GM19099 (cell line): ENCODE results near the gene C1QTNF1.

ENCODE experiments used
- POLR2A ChIP-seq: IDR thresholded peaks from 3 replicates; pipeline ENCODE4 v1.6.1; 2011; ENCODE audit warnings: low read depth; ENCODE audit not compliant: insufficient read length; ENCODE audit errors: extremely low read depth

Gene C1QTNF1

GRCh38 chr17:79035686-79036085 lies 11.7 kb downstream of the C1QTNF1 start:
- TF ChIP-seq POLR2A, result no peak

- TF ChIP-seq POLR2A, result no peak
Measured at GRCh38 chr17:79036181-79036580, 12.2 kb downstream of the C1QTNF1 start.

- no peak for TF ChIP-seq POLR2A
Measured at GRCh38 chr17:79036596-79036995, 12.6 kb downstream of the C1QTNF1 start.

GRCh38 chr17:79038545-79039135 lies 14.7 kb downstream of the C1QTNF1 start:
- TF ChIP-seq POLR2A, result no peak

GRCh38 chr17:79039171-79039570 lies 15.2 kb downstream of the C1QTNF1 start:
- no peak for TF ChIP-seq POLR2A

GRCh38 chr17:79039886-79040285 lies 15.9 kb downstream of the C1QTNF1 start:
- TF ChIP-seq POLR2A, result no peak

GRCh38 chr17:79041041-79041570 lies 17.1 kb downstream of the C1QTNF1 start:
- TF ChIP-seq POLR2A, result no peak

GRCh38 chr17:79041723-79042420 lies 17.9 kb downstream of the C1QTNF1 start:
- no peak for TF ChIP-seq POLR2A

- no peak for TF ChIP-seq POLR2A
Measured at GRCh38 chr17:79042421-79043190, 18.6 kb downstream of the C1QTNF1 start.

GRCh38 chr17:79043191-79043930 lies 19.4 kb downstream of the C1QTNF1 start:
- TF ChIP-seq POLR2A, result no peak

- TF ChIP-seq POLR2A, result no peak
Measured at GRCh38 chr17:79043931-79044320, 20.0 kb downstream of the C1QTNF1 start.

GRCh38 chr17:79044462-79044861 lies 20.5 kb downstream of the C1QTNF1 start:
- no peak for TF ChIP-seq POLR2A

- TF ChIP-seq POLR2A, result no peak
Measured at GRCh38 chr17:79045001-79045729, 21.2 kb downstream of the C1QTNF1 start.

- no peak for TF ChIP-seq POLR2A
Measured at GRCh38 chr17:79045842-79046196, 21.9 kb downstream of the C1QTNF1 start.
